IMR-90 (cell line): ENCODE data around the gene XPC. TPM values are rescaled to one million over a fixed set of nuclear protein-coding genes. Genes with fewer than 3 reads are reported as not detected.

Experiments
- ATAC-seq: fragments of 200-7000 bp; cut with Tn5 transposase; 2 replicates; pipeline ENCODE4 v1.9.1; 2020; ENCODE audit warnings: low read depth, mild to moderate bottlenecking, moderate library complexity
- BruUV-seq: library from RNA; stranded (reverse); fragments of 400-500 nt; replicated peaks from 2 replicates; lab custom pipeline; 2021; lab: Mats Ljungman, UMichigan
- CTCF ChIA-PET: fragments of 300-600 bp; formaldehyde crosslinking; extraction: SDS; loops from one replicate; lab custom pipeline; 2021; ENCODE audit warnings: antibody characterized with exemption; lab: Yijun Ruan, JAX
- POLR2A ChIA-PET: fragments of 300-600 bp; sonication (Branson Sonifier 250); formaldehyde crosslinking; loops from one replicate; lab custom pipeline; 2022; ENCODE audit warnings: antibody characterized with exemption; ENCODE audit not compliant: unreplicated experiment; lab: Charles Lee
- DNase-seq: peaks from one replicate; pipeline ENCODE4 v3.0.0; 2013
- H2AFZ ChIP-seq: replicated peaks from 2 replicates; pipeline ENCODE3; 2013; ENCODE audit warnings: low read length, mild to moderate bottlenecking; ENCODE audit not compliant: poor library complexity
- H2AK5ac ChIP-seq: 2 replicates; pipeline ENCODE4 v1.6.1; 2013; ENCODE audit warnings: low read depth, low read length, inconsistent platforms
- H2AK9ac ChIP-seq: replicated peaks from 2 replicates; pipeline ENCODE3; 2013; ENCODE audit warnings: mild to moderate bottlenecking, low read depth, low read length, moderate library complexity; ENCODE audit not compliant: poor library complexity
- H2BK120ac ChIP-seq: 2 replicates; pipeline ENCODE4 v1.6.1; 2013; ENCODE audit warnings: low read depth, low read length, inconsistent platforms
- H2BK15ac ChIP-seq: 3 replicates; pipeline ENCODE4 v1.6.1; 2013; ENCODE audit warnings: low read depth, low read length, inconsistent platforms
- H2BK20ac ChIP-seq: 2 replicates; pipeline ENCODE4 v1.6.1; 2013; ENCODE audit warnings: low read depth, mild to moderate bottlenecking, inconsistent platforms, low read length, moderate library complexity
- H2BK5ac ChIP-seq: 2 replicates; pipeline ENCODE4 v1.6.1; 2013; ENCODE audit warnings: mild to moderate bottlenecking, low read depth, low read length, inconsistent platforms; ENCODE audit not compliant: poor library complexity, severe bottlenecking
- H3K14ac ChIP-seq: replicated peaks from 2 replicates; pipeline ENCODE4 v1.6.1; 2013; ENCODE audit warnings: low read depth, low read length, inconsistent platforms
- H3K18ac ChIP-seq: 2 replicates; pipeline ENCODE4 v1.6.1; 2013; ENCODE audit warnings: low read depth, low read length, control low read depth
- H3K23ac ChIP-seq: 2 replicates; pipeline ENCODE4 v1.6.1; 2013; ENCODE audit warnings: low read depth, low read length, inconsistent platforms
- H3K27ac ChIP-seq: 2 replicates; pipeline ENCODE4 v1.5.1; 2013; ENCODE audit warnings: mild to moderate bottlenecking, control low read depth, low read length; ENCODE audit not compliant: insufficient read depth
- H3K27me3 ChIP-seq: 2 replicates; pipeline ENCODE4 v1.6.1; 2013; ENCODE audit warnings: low read length; ENCODE audit not compliant: control insufficient read depth, insufficient read depth
- H3K36me3 ChIP-seq: 2 replicates; pipeline ENCODE4 v1.6.1; 2013; ENCODE audit warnings: low read length, mixed read lengths; ENCODE audit not compliant: control insufficient read depth, insufficient read depth
- H3K4ac ChIP-seq: 2 replicates; pipeline ENCODE4 v1.6.1; 2013; ENCODE audit warnings: low read depth, low read length, inconsistent platforms
- H3K4me1 ChIP-seq: 2 replicates; pipeline ENCODE4 v1.6.1; 2013; ENCODE audit warnings: low read length, mixed read lengths; ENCODE audit not compliant: control insufficient read depth, insufficient read depth
- H3K4me2 ChIP-seq: 2 replicates; pipeline ENCODE4 v1.6.1; 2013; ENCODE audit warnings: low read depth, mild to moderate bottlenecking, control low read depth, low read length, moderate library complexity
- H3K4me3 ChIP-seq: 2 replicates; pipeline ENCODE4 v1.5.1; 2013; ENCODE audit warnings: low read depth, mild to moderate bottlenecking, control low read depth, low read length, moderate library complexity; ENCODE audit not compliant: insufficient read depth
- H3K56ac ChIP-seq: 2 replicates; pipeline ENCODE4 v1.6.1; 2013; ENCODE audit warnings: low read length, inconsistent platforms; ENCODE audit not compliant: insufficient read depth; ENCODE audit errors: extremely low read depth
- H3K79me1 ChIP-seq, 2 experiments: 2 replicates each; pipeline ENCODE4 v1.6.1; 2013; ENCODE audit warnings: low read length in 2 of 2, inconsistent platforms in 1 of 2, low read depth in 1 of 2
- H3K9ac ChIP-seq: 2 replicates; pipeline ENCODE4 v1.6.1; 2013; ENCODE audit warnings: low read depth, low read length, control low read depth
- H3K9me1 ChIP-seq: 2 replicates; pipeline ENCODE4 v1.6.1; 2013; ENCODE audit warnings: low read length, inconsistent platforms; ENCODE audit not compliant: insufficient read depth
- H3K9me3 ChIP-seq: 2 replicates; pipeline ENCODE4 v1.6.1; 2013; ENCODE audit warnings: low read length; ENCODE audit not compliant: control insufficient read depth, insufficient read depth
- H4K20me1 ChIP-seq: 2 replicates; pipeline ENCODE4 v1.6.1; 2013; ENCODE audit warnings: low read length, inconsistent platforms; ENCODE audit not compliant: insufficient read depth
- H4K5ac ChIP-seq: 2 replicates; pipeline ENCODE4 v1.6.1; 2013; ENCODE audit warnings: mild to moderate bottlenecking, low read depth, low read length, control low read depth
- H4K8ac ChIP-seq, 2 experiments: 2 replicates each; pipeline ENCODE4 v1.6.1; 2013; ENCODE audit warnings: low read depth in 2 of 2, low read length in 2 of 2, control low read depth in 1 of 2, inconsistent platforms in 1 of 2
- H4K91ac ChIP-seq: 2 replicates; pipeline ENCODE4 v1.6.1; 2013; ENCODE audit warnings: low read depth, low read length, inconsistent platforms; ENCODE audit not compliant: insufficient read depth
- CEBPB ChIP-seq: IDR thresholded peaks from 2 replicates; pipeline ENCODE4 v1.6.1; 2012; ENCODE audit warnings: low read depth, low read length, improper control_type of control experiment
- CHD1 ChIP-seq: IDR thresholded peaks from 2 replicates; pipeline ENCODE4 v1.6.1; 2012; ENCODE audit warnings: low read depth, low read length, improper control_type of control experiment
- FOS ChIP-seq: fragments of 150-350 bp; IDR thresholded peaks from 2 replicates; pipeline ENCODE4 v1.6.1; 2016; ENCODE audit warnings: low read depth, low read length
- NFE2L2 ChIP-seq: fragments of 150-350 bp; IDR thresholded peaks from 2 replicates; pipeline ENCODE4 v1.6.1; 2016; ENCODE audit warnings: low read depth, mild to moderate bottlenecking, low read length
- RCOR1 ChIP-seq: IDR thresholded peaks from 2 replicates; pipeline ENCODE4 v1.6.1; 2012; ENCODE audit warnings: mild to moderate bottlenecking, low read length, improper control_type of control experiment; ENCODE audit not compliant: insufficient replicate concordance
- RFX5 ChIP-seq: IDR thresholded peaks from 2 replicates; pipeline ENCODE4 v1.8.0; 2012; ENCODE audit warnings: low read depth, mild to moderate bottlenecking, low read length, moderate library complexity
- SMC3 ChIP-seq: fragments of 150-350 bp; IDR thresholded peaks from 2 replicates; pipeline ENCODE4 v1.6.1; 2016; ENCODE audit warnings: low read depth, mild to moderate bottlenecking, antibody characterized with exemption, low read length, moderate library complexity
- WGBS, 2 experiments: methylation state at CpG; one replicate each; pipeline versions ENCODE4 v1.1.5 to v1.1.7; 2013; ENCODE audit warnings: missing lambda C conversion rate in 2 of 2; ENCODE audit not compliant: insufficient read length in 1 of 2; ENCODE audit errors: extremely low coverage in 2 of 2; 5-methylcytosine and 5-hydroxymethylcytosine counted together
- dilution Hi-C: fragments of 300-500 bp; cut with HindIII; formaldehyde crosslinking; loops from one replicate; pipeline ENCODE4 v1.14.3; 2018; ENCODE audit warnings: low sequenced_read_pairs; ENCODE audit not compliant: unreplicated experiment
- in situ Hi-C: fragments of 300-500 bp; cut with MboI; formaldehyde crosslinking; loops from 3 replicates; pipeline ENCODE4 v1.14.3; 2019; ENCODE audit warnings: low sequenced_read_pairs, inconsistent platforms, mixed read lengths
- intact Hi-C: fragments of 100-400 bp; cut with micrococcal nuclease; formaldehyde crosslinking; loops from 2 replicates; pipeline ENCODE4 v1.10.0; 2022
- polyA plus RNA-seq, 3 experiments: library from polyadenylated mRNA; depleted of rRNA; stranded (reverse); fragments of >200 nt; gene quantifications; 2 replicates each; pipeline ENCODE4 v1.2.3, GENCODE V29; 2012; ENCODE audit warnings: low replicate concordance in 1 of 3
- total RNA-seq: library from RNA; depleted of rRNA; stranded (reverse); fragments of >200 nt; gene quantifications from 2 replicates; pipeline ENCODE4 v1.2.3, GENCODE V29; 2012

The XPC gene
- total and polyA plus RNA-seq, 2 of the 4 experiments (the other 2 are of a cell fraction): 30.9 to 48.8 TPM

DNA sequence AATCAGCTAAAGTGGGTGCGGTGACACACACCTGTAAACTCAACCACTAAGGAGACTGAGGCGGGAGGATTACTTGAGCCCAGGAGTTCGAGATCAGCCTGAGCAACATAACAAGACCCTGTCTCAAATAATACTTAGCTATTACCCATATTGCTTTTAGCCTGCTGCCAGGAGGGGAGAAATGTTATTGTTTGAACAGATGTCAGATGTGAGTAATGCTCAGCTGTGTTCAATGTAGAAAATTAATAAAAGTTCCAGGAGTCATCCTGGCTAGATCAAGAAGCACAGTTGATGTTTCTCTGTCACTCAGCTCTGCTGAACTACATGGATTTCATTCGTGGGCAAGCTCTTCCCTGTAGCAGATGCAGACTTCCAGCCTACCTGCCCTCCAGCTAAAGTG, 22.4 kb upstream of the XPC start:
- WGBS, 2 experiments: no CpG with 5 or more reads among the region's 4 CpGs
- Histone ChIP-seq H4K8ac (no peak overlapping the region), H2BK5ac (no peak overlapping the region), H3K79me1 (peaks cover 8 to 16% of the 10 kb centered on the region in 2 experiments; a peak in 3 of 4 replicates), H2BK120ac (0 out of 2 replicates have a peak overlapping the region, but pooled peaks have one; percentile 40), H3K4me2 (no peak overlapping the region), H3K4me1 (peaks cover 27% of the 10 kb centered on the region), H3K27ac (no peak overlapping the region), H3K9ac (no peak overlapping the region), H2AFZ (no peak overlapping the region), H3K4me3 (no peak overlapping the region), H3K18ac (no peak overlapping the region; the same call in 1 of the 2 replicates), H4K5ac (peak overlapping the region; percentile 5; the same call in 1 of the 2 replicates), H4K20me1 (no peaks in the 10 kb centered on the region), H3K36me3 (peaks cover 3% of the 10 kb centered on the region; the same call in 1 of the 2 replicates), H3K23ac (no peak overlapping the region), H2BK20ac (no peak overlapping the region), H2AK5ac (no peak overlapping the region; the same call in 1 of the 2 replicates), H4K91ac (0 out of 2 replicates have a peak overlapping the region, but pooled peaks have one; percentile 32), H3K9me3 (no peaks in the 10 kb centered on the region), H3K27me3 (no peaks in the 10 kb centered on the region), H2BK15ac (peak overlapping the region; percentile 70; the same call in 1 of the 3 replicates), H3K4ac (peak overlapping the region; percentile 33), H3K56ac (no peak overlapping the region), H3K14ac (no peak overlapping the region), H2AK9ac (no peak overlapping the region), H3K9me1 (peaks cover 7% of the 10 kb centered on the region; the same call in 1 of the 2 replicates)
- intact Hi-C loops (loop anchor here (5.0 kb wide), 2 partner anchors 451 to 721 kb away; partner anchors contain the start of gene CCDC174), dilution Hi-C loops (no loop called here), in situ Hi-C loops (loop anchor here (5.0 to 10.0 kb wide), 2 partner anchors 261 to 344 kb away; partner anchors contain the start of gene GRIP2)
- BruUV-seq: no TSS peak
- TF ChIP-seq RCOR1 (no peak), CHD1 (no peak), NFE2L2 (no peak), CEBPB (no peak), SMC3 (no peak), RFX5 (no peak), FOS (no peak)
- CTCF ChIA-PET: no interaction called here
- ATAC-seq (no peak), DNase-seq (peak; percentile 46)
- POLR2A ChIA-PET: interaction anchor here (1.0 kb wide), 1 partner anchor 22 kb away, joined by 3 read pairs; the partner anchor contains the start of gene LSM3
